HepG2 (cell line): ENCODE data around the gene SOST. TPM values are rescaled to one million over a fixed set of nuclear protein-coding genes. Genes with fewer than 3 reads are reported as not detected.
A peak's percentile ranks its signal among the peaks of the same experiment; 100 is the strongest.

Experiments used
- HHEX ChIP-seq: IDR thresholded peaks from 2 replicates; pipeline ENCODE4 v1.6.1; 2016; ENCODE audit warnings: control low read depth
- IKZF1 ChIP-seq: fragments of 450-650 bp; IDR thresholded peaks from 2 replicates; pipeline ENCODE4 v1.7.1; 2016
- NFE2L1 ChIP-seq: sonication (generic); formaldehyde crosslinking; IDR thresholded peaks from 2 replicates; pipeline ENCODE4 v1.4.0; 2020; ENCODE audit warnings: missing genetic modification reagents, mild to moderate bottlenecking, borderline replicate concordance
- POGZ ChIP-seq: sonication (generic); formaldehyde crosslinking; IDR thresholded peaks from 2 replicates; pipeline ENCODE4 v1.4.0; 2020; ENCODE audit warnings: mild to moderate bottlenecking, missing genetic modification reagents
- RFX3 ChIP-seq: IDR thresholded peaks from 2 replicates; pipeline ENCODE4 v1.6.1; 2016; ENCODE audit warnings: missing biosample characterization, missing genetic modification reagents
- SAFB2 ChIP-seq: sonication (generic); formaldehyde crosslinking; IDR thresholded peaks from 2 replicates; pipeline ENCODE4 v1.5.1; 2020; ENCODE audit warnings: missing genetic modification reagents, low read depth, mild to moderate bottlenecking, borderline replicate concordance
- ZBTB21 ChIP-seq: sonication (generic); formaldehyde crosslinking; IDR thresholded peaks from 2 replicates; pipeline ENCODE4 v1.4.0; 2020; ENCODE audit warnings: missing genetic modification reagents
- polyA plus RNA-seq, 8 experiments: library from polyadenylated mRNA; depleted of rRNA in 3 of 8; stranded (reverse) in 7 of 8; unstranded in 1 of 8; fragments of >200 nt; fragmentation: Illumina TruSeq in 4 of 8; extraction: Trizol in 4 of 8; gene quantifications; 2 replicates each; pipeline versions ENCODE4 v1.2.1 to v1.2.3, GENCODE V29; 2011 to 2016; ENCODE audit warnings: low read depth in 4 of 8, missing spikeins in 1 of 8, mixed read lengths in 1 of 8; ENCODE audit not compliant: insufficient read depth in 1 of 8
- total RNA-seq, 5 experiments: library from RNA; depleted of rRNA; stranded (reverse); fragments of >200 nt; fragmentation: Illumina TruSeq; extraction: Trizol; gene quantifications; 2 replicates each; pipeline ENCODE4 v1.2.3, GENCODE V29; 2016; ENCODE audit warnings: low read depth in 1 of 5
- TF ChIP-seq, protein P1 (sequence below): sonication (generic); formaldehyde crosslinking; IDR thresholded peaks from 2 replicates; pipeline ENCODE4 v1.5.0; 2020; ENCODE audit warnings: missing genetic modification reagents, mild to moderate bottlenecking, borderline replicate concordance
- TF ChIP-seq, protein P2 (sequence below): sonication (generic); formaldehyde crosslinking; IDR thresholded peaks from 2 replicates; pipeline ENCODE4 v1.8.0; 2022; ENCODE audit warnings: mild to moderate bottlenecking, missing genetic modification reagents, moderate library complexity
- TF ChIP-seq, protein P3 (sequence below): sonication (generic); formaldehyde crosslinking; IDR thresholded peaks from 2 replicates; pipeline ENCODE4 v1.8.1; 2022; ENCODE audit warnings: mild to moderate bottlenecking, missing genetic modification reagents
- TF ChIP-seq, protein P4 (sequence below), 2 experiments: fragments of 450-650 bp in 1 of 2; sonication (generic) in 1 of 2; formaldehyde crosslinking; IDR thresholded peaks; 2 replicates each; pipeline versions ENCODE4 v1.5.0 to v1.8.0; 2020 to 2022; ENCODE audit warnings: mild to moderate bottlenecking in 1 of 2, missing genetic modification reagents in 1 of 2
- TF ChIP-seq, protein P5 (sequence below): sonication (generic); formaldehyde crosslinking; IDR thresholded peaks from 2 replicates; pipeline ENCODE4 v1.4.0; 2020; ENCODE audit warnings: mild to moderate bottlenecking, missing genetic modification reagents
- TF ChIP-seq, protein P6 (sequence below): sonication (generic); formaldehyde crosslinking; IDR thresholded peaks from 2 replicates; pipeline ENCODE4 v1.4.0; 2020; ENCODE audit warnings: missing genetic modification reagents
- TF ChIP-seq, protein P7 (sequence below): sonication (generic); formaldehyde crosslinking; IDR thresholded peaks from one replicate; pipeline ENCODE4 v1.5.1; 2020; ENCODE audit warnings: mild to moderate bottlenecking, missing genetic modification reagents; ENCODE audit errors: not compliant biosample characterization

SOST gene
- total and polyA plus RNA-seq, 2 of the 13 experiments (the other 11 are each of a cell fraction or from before 2014, with no cell fraction given): not detected

DNA sequence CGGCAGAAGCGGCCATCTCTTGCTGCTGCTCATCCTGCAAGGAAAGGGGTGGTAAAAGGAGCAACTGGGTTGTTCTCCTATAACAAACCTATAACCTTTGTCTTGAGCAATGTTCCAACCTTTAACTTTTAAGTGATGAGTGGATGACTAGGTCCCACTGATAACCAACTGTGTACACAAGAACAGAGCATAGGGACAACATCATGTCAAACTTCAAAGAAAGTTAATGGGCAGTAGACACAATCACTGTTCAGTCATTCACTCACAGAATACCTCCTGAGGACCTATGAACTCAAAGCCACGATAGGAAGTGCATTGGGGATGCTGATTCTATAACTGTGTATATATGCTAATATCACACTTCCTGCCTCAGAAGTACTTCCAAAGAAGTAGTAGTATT, 43.3 kb upstream of the SOST start (continued):
- TF ChIP-seq, protein P1, sequence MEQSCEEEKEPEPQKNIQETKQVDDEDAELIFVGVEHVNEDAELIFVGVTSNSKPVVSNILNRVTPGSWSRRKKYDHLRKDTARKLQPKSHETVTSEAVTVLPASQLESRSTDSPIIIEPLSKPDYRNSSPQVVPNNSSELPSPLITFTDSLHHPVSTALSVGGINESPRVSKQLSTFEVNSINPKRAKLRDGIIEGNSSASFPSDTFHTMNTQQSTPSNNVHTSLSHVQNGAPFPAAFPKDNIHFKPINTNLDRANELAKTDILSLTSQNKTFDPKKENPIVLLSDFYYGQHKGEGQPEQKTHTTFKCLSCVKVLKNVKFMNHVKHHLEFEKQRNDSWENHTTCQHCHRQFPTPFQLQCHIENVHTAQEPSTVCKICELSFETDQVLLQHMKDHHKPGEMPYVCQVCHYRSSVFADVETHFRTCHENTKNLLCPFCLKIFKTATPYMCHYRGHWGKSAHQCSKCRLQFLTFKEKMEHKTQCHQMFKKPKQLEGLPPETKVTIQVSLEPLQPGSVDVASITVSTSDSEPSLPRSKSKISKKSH (CRISPR knock-in tag): no peak
- TF ChIP-seq, protein P2, sequence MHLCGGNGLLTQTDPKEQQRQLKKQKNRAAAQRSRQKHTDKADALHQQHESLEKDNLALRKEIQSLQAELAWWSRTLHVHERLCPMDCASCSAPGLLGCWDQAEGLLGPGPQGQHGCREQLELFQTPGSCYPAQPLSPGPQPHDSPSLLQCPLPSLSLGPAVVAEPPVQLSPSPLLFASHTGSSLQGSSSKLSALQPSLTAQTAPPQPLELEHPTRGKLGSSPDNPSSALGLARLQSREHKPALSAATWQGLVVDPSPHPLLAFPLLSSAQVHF (CRISPR knock-in tag): no peak
- TF ChIP-seq, protein P3, sequence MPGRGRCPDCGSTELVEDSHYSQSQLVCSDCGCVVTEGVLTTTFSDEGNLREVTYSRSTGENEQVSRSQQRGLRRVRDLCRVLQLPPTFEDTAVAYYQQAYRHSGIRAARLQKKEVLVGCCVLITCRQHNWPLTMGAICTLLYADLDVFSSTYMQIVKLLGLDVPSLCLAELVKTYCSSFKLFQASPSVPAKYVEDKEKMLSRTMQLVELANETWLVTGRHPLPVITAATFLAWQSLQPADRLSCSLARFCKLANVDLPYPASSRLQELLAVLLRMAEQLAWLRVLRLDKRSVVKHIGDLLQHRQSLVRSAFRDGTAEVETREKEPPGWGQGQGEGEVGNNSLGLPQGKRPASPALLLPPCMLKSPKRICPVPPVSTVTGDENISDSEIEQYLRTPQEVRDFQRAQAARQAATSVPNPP: peak; percentile 48; the same call in 1 of the 2 replicates
- TF ChIP-seq HHEX (peak; percentile 99), IKZF1 (no peak), ZBTB21 (CRISPR knock-in tag) (peak; percentile 86), SAFB2 (CRISPR knock-in tag) (no peak), NFE2L1 (no peak), RFX3 (CRISPR knock-in tag) (no peak), POGZ (CRISPR knock-in tag) (0 out of 2 replicates have a peak, but pooled peaks have one; percentile 18)
- TF ChIP-seq, protein P4, sequence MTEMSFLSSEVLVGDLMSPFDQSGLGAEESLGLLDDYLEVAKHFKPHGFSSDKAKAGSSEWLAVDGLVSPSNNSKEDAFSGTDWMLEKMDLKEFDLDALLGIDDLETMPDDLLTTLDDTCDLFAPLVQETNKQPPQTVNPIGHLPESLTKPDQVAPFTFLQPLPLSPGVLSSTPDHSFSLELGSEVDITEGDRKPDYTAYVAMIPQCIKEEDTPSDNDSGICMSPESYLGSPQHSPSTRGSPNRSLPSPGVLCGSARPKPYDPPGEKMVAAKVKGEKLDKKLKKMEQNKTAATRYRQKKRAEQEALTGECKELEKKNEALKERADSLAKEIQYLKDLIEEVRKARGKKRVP (CRISPR knock-in tag; IDR thresholded peaks at IDR 0.05): peak in 1 of 2 experiments; percentile 63; a peak in 1 of 4 replicates
- TF ChIP-seq, protein P5, sequence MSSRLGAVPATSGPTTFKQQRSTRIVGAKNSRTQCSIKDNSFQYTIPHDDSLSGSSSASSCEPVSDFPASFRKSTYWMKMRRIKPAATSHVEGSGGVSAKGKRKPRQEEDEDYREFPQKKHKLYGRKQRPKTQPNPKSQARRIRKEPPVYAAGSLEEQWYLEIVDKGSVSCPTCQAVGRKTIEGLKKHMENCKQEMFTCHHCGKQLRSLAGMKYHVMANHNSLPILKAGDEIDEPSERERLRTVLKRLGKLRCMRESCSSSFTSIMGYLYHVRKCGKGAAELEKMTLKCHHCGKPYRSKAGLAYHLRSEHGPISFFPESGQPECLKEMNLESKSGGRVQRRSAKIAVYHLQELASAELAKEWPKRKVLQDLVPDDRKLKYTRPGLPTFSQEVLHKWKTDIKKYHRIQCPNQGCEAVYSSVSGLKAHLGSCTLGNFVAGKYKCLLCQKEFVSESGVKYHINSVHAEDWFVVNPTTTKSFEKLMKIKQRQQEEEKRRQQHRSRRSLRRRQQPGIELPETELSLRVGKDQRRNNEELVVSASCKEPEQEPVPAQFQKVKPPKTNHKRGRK (CRISPR knock-in tag): no peak
- TF ChIP-seq, protein P6, sequence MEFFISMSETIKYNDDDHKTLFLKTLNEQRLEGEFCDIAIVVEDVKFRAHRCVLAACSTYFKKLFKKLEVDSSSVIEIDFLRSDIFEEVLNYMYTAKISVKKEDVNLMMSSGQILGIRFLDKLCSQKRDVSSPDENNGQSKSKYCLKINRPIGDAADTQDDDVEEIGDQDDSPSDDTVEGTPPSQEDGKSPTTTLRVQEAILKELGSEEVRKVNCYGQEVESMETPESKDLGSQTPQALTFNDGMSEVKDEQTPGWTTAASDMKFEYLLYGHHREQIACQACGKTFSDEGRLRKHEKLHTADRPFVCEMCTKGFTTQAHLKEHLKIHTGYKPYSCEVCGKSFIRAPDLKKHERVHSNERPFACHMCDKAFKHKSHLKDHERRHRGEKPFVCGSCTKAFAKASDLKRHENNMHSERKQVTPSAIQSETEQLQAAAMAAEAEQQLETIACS (CRISPR knock-in tag): no peak
- TF ChIP-seq, protein P7, sequence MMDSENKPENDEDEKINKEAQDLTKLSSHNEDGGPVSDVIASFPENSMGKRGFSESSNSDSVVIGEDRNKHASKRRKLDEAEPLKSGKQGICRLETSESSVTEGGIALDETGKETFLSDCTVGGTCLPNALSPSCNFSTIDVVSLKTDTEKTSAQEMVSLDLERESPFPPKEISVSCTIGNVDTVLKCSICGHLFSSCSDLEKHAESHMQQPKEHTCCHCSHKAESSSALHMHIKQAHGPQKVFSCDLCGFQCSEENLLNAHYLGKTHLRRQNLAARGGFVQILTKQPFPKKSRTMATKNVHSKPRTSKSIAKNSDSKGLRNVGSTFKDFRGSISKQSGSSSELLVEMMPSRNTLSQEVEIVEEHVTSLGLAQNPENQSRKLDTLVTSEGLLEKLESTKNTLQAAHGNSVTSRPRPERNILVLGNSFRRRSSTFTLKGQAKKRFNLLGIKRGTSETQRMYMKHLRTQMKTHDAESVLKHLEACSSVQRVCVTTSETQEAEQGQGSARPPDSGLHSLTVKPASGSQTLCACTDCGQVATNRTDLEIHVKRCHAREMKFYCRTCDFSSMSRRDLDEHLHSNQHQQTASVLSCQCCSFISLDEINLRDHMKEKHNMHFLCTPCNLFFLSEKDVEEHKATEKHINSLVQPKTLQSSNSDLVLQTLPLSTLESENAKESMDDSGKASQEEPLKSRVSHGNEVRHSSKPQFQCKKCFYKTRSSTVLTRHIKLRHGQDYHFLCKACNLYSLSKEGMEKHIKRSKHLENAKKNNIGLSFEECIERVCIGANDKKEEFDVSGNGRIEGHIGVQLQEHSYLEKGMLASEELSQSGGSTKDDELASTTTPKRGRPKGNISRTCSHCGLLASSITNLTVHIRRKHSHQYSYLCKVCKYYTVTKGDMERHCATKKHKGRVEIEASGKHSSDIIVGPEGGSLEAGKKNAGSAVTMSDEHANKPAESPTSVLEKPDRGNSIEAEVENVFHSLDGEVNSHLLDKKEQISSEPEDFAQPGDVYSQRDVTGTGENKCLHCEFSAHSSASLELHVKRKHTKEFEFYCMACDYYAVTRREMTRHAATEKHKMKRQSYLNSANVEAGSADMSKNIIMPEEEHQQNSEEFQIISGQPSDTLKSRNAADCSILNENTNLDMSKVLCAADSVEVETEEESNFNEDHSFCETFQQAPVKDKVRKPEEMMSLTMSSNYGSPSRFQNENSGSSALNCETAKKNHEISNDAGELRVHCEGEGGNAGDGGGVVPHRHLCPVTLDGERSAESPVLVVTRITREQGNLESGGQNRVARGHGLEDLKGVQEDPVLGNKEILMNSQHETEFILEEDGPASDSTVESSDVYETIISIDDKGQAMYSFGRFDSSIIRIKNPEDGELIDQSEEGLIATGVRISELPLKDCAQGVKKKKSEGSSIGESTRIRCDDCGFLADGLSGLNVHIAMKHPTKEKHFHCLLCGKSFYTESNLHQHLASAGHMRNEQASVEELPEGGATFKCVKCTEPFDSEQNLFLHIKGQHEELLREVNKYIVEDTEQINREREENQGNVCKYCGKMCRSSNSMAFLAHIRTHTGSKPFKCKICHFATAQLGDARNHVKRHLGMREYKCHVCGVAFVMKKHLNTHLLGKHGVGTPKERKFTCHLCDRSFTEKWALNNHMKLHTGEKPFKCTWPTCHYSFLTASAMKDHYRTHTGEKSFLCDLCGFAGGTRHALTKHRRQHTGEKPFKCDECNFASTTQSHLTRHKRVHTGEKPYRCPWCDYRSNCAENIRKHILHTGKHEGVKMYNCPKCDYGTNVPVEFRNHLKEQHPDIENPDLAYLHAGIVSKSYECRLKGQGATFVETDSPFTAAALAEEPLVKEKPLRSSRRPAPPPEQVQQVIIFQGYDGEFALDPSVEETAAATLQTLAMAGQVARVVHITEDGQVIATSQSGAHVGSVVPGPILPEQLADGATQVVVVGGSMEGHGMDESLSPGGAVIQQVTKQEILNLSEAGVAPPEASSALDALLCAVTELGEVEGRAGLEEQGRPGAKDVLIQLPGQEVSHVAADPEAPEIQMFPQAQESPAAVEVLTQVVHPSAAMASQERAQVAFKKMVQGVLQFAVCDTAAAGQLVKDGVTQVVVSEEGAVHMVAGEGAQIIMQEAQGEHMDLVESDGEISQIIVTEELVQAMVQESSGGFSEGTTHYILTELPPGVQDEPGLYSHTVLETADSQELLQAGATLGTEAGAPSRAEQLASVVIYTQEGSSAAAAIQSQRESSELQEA: no peak
